GM12891 (cell line): ENCODE results near the gene AGO4.

Source experiments
- POLR2AphosphoS5 ChIP-seq: IDR thresholded peaks from 2 replicates; pipeline ENCODE4 v1.6.1; 2011; ENCODE audit warnings: low read depth, low read length, control low read depth
- POU2F2 ChIP-seq: IDR thresholded peaks from 2 replicates; pipeline ENCODE4 v1.6.1; 2011; ENCODE audit warnings: low read depth, mild to moderate bottlenecking, control low read depth, low read length, moderate library complexity
- TAF1 ChIP-seq: IDR thresholded peaks from 2 replicates; pipeline ENCODE4 v1.6.1; 2011; ENCODE audit warnings: low read depth, low read length, control low read depth

GRCh38 chr1:35835398-35835797 lies 27.6 kb downstream of the AGO4 start:
- no peak for TF ChIP-seq TAF1
- no peak for TF ChIP-seq POU2F2
- no peak for TF ChIP-seq POLR2AphosphoS5
